K562 (cell line): ENCODE data around the gene PLXNA2.

ENCODE experiments used
- ATF7 ChIP-seq: fragments of 450-650 bp; IDR thresholded peaks from 2 replicates; pipeline ENCODE4 v1.7.1; 2014; ENCODE audit warnings: mild to moderate bottlenecking, moderate library complexity
- CEBPB ChIP-seq: fragments of 450-650 bp; IDR thresholded peaks from 2 replicates; pipeline ENCODE4 v1.6.1; 2016; ENCODE audit warnings: missing genetic modification characterization, missing compliant biosample characterization
- RBM22 ChIP-seq: fragments of 200-400 bp; formaldehyde crosslinking; IDR thresholded peaks from 2 replicates; pipeline ENCODE4 v1.6.1; 2018; ENCODE audit warnings: low read length, low read depth; ENCODE audit not compliant: poor library complexity, severe bottlenecking
- TF ChIP-seq, protein P1 (sequence below): sonication (generic); formaldehyde crosslinking; IDR thresholded peaks from 2 replicates; pipeline ENCODE4 v1.8.1; 2022; ENCODE audit warnings: missing genetic modification reagents

DNA sequence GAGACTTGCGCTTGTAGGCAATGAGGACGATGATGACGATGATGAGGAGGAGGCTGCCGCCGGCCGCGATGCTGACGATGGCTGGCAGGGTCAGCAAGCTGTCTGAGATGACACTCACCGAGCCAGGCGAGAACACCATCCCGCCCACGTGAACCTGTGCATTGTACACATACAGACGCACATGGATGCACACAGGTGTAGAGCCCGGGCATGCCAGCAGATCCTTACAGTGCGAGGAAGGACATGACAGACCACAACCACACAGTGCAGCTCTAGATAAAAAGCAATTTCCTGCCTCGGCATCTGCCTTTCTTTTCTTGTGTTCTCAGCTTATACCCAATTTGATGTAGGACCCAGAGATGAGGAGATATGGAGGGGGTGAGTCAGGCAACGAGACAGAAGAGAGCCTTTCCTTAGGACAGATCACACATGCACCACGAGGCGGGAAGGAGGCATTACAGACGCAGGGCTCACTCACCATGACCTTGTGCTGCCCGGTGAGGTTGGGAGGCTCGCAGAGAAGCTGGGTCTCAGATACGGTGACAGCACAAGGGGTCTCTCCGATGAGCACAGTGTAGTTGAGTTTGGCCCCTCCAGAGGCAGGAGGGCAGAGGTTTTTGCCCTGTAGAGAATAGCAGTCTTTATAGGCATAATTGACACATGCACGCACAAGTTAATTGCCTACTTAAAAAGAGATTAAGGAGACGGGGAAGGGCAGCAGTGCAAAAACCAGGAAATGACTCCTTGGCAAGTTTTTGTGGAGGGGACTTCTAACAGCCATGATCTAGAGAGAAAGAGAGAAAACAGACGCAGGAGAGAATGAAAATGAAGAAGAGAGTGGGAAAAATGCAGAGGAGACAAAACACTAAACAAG is 199.4 kb downstream of the PLXNA2 start:
- TF ChIP-seq RBM22 (no peak), ATF7 (no peak), CEBPB (tag) (no peak)
- TF ChIP-seq, protein P1, sequence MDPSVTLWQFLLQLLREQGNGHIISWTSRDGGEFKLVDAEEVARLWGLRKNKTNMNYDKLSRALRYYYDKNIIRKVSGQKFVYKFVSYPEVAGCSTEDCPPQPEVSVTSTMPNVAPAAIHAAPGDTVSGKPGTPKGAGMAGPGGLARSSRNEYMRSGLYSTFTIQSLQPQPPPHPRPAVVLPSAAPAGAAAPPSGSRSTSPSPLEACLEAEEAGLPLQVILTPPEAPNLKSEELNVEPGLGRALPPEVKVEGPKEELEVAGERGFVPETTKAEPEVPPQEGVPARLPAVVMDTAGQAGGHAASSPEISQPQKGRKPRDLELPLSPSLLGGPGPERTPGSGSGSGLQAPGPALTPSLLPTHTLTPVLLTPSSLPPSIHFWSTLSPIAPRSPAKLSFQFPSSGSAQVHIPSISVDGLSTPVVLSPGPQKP (CRISPR knock-in tag): no peak
